Stimulated activated CD4-positive, alpha-beta T cell treated with anti-CD3 and anti-CD28 coated beads, TNF-alpha, amount 100 ng/mL, for 1 hour (primary cell): ENCODE data around the gene NME7.
"Not testable (repeated sequence)": the region's sequence is repeated elsewhere in the genome, so short reads cannot be mapped to it uniquely, and the experiment has no call there.

Source experiments
- DNase-seq, 3 donors: peaks; one replicate each; pipeline ENCODE4 v3.0.0-alpha.2; 2020; ENCODE audit warnings: low read depth in 3 of 3, low spot score in 1 of 3

The NME7 gene

DNA sequence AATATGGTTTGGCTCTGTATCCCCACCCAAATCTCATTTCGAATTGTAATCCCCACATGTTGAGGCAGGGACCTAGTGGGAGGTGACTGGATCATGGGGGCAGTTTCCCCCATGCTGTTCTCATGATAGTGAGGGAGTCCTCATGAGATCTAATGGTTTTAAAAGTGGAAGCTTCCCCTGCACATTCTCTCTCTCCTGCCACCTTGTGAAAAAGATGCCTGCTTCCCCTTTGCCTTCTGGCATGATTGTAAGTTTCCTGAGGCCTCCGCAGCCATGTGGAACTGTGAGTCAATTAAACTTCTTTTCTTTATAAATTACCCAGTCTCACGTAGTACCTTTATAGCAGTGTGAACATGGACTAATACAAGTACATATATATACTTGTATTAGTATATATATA lies 25.5 kb downstream of the NME7 start:
- not testable (repeated sequence) for DNase-seq

DNA sequence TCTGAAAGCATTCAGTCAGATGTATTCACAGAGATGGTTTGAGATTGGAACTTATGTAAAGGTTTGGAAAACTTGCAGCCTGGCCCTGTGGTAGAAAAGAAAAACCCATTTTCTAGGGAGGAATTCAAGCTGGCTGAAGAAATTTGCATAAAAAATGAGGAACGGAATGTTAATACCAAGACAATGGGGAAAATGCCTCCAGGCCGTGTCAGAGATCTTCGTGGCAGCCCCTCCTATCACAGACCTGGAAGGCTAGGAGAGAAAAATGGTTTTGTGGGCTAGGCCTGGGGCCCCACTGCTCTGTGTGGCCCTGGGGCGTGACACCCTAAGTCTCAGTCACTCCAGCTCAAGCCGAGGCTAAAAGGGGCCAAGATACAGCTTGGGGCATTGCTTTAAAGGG lies 26.7 kb downstream of the NME7 start:
- DNase-seq = no peak

DNA sequence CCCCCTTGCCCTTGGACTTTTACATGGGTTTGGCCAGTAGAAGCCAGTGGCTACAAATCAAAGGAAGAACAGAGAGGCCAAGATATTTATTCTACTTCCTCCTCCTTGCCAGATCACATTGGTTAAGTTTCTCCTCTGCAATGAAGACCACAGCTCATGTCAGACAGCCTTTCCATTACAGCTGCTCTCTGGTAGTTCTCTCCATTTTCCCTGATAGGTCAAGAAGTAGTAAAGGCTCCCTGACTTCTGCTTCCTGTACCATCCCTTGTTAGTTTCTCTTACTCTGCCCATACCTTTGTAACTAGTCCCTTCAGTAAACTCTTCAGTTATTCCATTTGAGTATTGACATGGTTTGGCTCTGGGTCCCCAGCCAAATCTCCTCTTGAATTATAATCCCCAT lies 27.8 kb downstream of the NME7 start:
- DNase-seq = no peak

DNA sequence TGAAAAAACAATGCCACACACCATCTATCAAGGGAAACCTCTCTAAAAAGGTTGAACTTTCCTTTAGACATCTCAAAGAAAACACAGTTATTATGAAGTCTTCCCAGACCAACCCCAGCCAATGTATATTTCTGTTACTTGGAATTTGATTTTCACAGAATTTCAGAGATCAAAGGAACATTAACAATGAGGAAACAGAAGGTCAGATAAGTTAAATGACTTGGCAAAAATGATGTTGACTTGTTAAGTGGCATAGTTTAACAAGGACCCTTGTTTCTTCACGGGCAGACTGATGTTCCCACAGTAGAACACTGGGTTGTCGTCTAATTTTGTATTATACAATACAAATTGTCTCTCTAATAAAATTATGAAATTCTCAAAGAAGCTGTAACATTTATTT lies 29.0 kb downstream of the NME7 start:
- no peak for DNase-seq

DNA sequence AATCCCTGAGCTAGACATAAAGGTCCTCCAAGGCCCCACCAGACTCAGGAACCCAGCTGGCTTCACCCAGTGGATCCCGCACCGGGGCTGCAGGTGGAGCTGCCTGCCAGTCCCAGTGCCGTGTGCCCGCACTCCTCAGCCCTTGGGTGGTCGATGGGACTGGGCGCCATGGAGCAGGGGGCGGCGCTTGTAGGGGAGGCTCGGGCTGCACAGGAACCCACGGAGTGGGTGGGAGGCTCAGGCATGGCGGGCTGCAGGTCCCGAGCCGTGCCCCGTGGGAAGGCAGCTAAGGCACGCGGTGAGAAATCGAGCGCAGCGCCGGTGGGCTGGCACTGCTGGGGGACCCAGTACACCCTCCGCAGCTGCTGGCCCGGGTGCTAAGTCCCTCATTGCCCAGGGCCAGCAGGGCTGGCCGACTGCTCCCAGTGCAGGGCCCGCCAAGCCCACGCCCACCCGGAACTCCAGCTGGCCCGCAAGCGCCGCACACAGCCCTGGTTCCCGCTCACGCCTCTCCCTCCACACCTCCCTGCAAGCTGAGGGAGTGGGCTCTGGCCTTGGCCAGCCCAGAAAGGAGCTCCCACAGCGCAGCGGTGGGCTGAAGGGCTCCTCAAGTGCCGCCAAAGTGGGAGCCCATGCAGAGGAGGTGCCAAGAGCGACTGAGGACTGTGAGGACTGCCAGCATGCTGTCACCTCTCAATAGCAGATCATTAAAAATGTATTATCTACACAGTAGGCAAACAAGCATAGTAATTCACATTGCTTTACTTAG lies 30.5 kb downstream of the NME7 start:
- not testable (repeated sequence) for DNase-seq

DNA sequence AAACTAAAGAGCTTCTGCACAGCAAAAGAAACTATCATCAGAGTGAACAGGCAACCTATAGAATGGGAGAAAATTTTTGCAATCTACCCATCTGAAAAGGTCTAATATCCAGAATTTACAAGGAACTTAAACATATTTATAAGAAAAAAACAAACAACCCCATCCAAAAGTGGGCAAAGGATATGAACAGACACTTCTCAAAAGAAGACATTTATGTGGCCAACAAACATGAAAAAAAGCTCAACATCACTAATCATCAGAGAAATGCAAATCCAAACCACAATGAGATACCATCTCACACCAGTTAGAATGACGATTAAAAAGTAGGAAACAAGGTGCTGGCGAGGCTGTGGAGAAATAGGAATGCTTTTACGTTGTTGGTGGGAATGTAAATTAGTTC lies 32.9 kb downstream of the NME7 start:
- DNase-seq = not testable (repeated sequence)

DNA sequence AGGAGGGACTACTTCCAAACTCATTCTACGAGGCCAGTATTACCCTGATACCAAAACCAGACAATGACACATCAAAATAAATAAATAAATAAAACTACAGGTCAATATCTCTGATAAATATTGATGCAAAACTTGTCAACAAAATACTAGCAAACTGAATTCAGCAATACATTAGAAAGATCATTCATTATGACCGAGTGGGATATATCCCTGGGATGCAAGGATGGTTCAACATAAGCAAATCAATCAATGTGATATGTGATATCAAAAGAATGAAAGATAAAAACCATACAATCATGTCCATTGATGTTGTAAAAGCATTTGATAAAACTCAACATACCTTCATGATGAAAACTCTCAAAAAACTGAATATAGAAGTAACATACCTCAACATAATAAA lies 36.7 kb downstream of the NME7 start:
- no peak for DNase-seq

DNA sequence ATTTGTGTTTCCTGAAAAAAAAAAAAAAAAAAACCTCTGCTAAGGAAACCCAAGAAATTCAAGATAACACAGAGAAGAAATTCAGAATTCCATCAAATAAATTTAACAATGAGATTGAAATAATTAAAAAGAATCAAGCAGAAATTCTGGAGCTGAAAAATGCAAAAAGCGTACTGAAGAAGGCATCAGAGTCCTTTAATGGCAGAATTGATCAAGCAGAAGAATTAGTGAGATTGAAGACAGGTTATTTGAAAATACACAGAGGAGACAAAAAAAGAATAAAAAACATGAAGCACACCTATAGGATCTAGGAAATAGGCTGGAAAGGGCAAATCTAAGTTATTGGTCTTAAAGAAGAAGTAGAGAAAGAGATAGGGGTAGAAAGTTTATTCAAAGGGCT lies 38.2 kb downstream of the NME7 start:
- DNase-seq = no peak

DNA sequence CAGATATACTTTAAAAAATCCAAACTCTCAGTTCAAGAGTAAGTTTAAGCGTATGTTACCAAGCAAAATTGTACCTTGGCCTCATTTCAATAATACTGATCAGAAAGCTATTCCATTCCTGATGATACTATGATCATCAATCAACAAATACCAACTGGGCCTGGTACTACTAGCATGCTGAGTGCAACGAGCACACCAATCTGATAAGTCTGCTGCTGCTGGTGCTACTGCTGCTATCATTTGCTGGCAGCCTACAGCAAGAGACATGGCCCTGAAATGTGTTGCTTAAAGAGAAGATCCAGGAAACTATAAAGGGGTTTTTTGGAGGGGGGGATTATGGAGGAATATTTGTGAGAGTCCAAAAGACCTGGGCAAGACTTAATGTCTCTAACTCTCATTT lies 39.7 kb downstream of the NME7 start:
- no peak for DNase-seq

DNA sequence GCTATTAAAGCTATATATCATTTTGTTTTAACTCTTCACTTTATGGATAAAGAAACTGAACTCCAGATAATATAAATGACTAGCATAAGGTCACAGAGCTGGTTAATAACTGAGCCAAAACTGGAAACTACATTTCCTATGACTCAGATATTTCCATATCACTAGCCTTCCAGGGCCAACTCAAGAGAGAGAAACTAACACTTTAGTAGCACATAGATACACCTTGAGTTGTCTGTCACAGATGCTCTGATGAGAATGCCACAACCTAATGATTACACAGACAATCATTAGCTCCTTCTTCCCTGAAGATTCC lies 40.7 kb downstream of the NME7 start:
- DNase-seq = no peak

DNA sequence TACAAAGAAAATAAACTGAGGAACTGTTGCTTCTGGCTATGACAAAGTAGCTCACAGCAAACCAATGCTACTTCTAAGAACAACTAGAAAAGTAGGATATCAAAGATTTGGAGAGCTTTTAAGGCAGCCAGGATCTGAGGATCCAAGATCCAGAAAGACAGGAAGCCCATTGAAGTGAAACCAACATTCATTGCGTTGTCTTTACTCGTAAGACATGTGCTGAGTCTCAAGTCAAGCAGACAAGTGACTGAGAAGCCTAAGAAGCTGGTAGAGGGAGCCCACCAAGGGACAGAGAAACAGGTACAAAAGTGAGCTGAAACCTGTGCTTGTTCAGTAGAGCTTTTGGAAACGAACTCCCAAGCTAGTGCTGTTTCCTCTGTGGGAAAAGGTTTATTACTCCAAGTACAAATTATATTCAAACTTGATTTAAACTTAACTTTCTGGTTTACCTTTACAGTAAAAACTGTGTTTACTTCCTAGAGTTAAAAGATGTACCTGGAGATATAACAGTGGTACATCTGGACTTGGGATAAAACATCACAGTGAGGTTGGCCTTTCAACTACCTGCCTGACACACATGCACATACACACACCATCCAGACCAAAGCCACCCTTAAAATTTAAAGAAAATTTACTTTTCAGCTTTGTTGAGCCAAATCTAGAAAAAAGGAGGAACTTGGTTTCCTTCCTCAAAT lies 41.2 kb downstream of the NME7 start:
- DNase-seq = no peak

DNA sequence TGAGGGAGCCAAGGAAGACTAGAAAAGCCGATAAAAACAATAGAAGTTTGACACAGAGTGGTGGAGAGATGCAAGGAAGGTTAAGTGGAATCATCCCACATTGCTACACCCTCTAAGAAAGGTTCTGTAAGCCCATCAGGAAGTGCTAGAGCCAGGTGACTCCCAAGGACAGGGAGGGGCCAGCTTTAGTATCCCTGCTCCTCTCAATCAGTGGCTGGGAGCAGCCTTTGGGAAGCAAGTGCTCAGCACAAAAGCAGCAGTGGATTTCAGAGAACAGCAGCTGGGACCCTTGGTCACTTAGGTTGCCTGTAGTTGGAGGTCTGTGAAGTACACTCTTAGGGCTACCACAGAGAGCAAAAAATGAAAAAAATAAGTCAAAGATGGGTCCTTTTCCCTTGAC lies 42.5 kb downstream of the NME7 start:
- DNase-seq = no peak

DNA sequence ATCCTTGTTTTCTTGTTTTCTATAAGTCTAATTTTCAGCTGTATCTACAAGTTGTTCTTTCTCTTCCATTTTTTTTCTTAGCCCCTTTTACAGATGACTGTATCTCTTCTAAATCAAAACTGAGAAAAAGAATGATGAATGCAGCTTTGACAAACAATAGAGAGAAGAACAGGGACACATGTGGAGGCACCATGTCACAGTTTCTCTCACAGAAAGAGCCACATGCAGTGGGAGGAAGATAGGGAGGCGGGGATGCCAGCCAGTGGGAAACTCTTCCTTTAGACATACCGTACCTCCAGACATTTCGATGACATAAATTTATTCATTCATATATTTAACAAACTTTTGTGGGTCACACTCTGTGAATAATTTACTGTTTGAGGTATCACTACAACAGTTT lies 45.5 kb downstream of the NME7 start:
- no peak for DNase-seq

DNA sequence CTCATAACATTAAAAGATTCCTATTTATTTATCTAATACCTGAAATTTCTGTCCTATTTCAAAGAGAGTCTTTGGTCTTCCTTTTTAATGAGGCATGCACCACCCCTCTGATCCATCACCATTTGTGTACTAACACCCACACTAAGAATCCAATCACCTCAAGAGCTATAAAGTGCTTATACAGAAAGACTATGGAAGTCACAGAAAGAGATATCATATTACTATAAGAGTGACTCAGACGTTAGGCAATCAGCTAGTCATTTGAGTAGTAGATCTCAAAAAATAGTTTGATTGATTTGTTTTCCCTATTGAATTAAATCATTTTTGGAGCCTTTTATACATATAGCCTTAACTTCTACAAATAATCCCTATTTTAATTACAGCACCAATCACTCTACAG lies 46.1 kb downstream of the NME7 start:
- no peak for DNase-seq

DNA sequence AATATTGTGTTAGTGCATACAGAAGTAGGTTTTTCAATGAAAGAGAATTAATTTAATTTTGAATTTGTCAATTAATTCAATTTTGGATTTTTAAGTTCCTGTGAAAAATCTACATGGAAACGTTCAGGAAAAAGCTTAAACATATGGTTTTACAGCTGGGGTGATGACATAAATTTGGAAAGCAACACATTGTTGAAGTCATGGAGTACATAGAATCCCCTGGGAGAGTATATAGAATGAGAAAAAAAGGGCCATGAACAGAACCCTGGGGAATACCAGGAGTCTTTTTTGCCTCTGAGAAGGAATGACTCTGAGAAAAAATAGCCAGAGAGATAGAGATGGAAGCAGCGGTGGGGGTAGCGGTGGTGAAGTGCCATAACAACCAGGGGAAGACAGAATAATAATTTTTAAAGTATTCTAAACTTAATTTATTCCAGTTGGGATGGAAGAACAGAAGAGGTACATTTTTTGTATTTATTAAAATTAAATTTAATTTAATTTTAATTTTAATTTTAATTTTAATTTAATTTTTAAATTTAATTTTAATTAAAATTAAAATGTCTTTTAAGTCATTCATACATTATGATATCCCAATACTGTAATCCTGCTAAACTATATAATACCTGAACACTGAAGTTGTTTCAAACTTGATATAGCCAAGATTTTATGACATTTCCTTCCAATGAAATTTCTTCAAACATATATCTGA lies 48.9 kb downstream of the NME7 start:
- DNase-seq = no peak

DNA sequence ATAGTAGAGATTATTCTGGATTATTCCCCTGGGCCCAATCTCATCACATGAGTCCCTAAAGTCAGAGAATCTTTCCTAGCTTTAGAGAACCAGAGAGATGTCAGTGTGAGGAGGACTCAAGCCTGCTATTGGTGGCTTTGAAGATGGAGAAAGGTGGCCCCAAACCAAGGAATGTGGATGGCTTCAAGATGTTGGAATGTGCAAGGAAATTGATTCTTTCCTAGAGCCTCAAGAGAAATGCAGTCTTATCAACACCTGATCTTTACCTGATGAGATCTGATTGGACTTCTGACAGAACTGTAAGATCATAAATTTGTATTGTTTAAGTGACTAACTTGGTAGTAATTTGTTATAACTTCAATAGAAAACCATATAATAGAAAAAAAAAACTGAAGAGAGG lies 51.0 kb downstream of the NME7 start:
- DNase-seq = no peak

DNA sequence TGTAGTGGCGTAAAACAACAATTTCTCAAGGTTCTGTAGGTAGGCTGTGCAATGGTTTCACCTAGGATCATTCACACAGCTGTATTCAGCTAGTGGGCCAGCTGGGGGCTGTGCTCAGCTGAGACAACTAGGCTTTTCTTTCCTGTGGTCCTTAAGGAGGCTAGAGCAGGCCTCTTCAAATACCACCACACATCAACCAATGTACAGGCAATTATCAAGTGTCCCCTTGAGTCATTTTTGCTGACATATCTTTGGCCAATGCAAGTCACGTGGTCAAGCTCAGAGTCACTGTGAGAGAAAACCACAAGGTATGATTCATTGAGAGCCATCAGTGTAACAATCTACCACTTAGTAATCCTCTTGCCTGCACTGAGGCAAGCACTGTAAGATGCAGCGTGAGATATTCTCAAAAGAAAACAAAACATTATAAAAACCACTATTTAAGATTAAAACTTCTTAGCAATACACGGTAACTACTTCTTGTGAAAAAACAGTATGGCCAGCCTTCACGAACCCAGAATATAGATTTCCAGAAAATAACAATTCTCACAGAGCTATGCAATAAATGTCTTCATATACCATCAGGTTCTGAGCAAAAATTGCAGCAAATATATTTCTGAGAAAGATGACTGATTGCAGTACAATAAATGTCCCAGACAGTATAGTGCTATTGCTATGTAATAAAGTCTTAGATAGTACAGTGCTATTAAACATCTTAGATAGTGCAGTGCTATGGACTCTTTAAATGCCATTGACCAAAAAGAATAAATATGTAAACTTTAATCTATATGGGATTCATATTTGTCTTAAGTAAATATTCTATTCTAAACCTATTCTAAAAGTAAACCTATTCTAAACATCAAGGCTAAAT lies 55.3 kb downstream of the NME7 start:
- no peak for DNase-seq

DNA sequence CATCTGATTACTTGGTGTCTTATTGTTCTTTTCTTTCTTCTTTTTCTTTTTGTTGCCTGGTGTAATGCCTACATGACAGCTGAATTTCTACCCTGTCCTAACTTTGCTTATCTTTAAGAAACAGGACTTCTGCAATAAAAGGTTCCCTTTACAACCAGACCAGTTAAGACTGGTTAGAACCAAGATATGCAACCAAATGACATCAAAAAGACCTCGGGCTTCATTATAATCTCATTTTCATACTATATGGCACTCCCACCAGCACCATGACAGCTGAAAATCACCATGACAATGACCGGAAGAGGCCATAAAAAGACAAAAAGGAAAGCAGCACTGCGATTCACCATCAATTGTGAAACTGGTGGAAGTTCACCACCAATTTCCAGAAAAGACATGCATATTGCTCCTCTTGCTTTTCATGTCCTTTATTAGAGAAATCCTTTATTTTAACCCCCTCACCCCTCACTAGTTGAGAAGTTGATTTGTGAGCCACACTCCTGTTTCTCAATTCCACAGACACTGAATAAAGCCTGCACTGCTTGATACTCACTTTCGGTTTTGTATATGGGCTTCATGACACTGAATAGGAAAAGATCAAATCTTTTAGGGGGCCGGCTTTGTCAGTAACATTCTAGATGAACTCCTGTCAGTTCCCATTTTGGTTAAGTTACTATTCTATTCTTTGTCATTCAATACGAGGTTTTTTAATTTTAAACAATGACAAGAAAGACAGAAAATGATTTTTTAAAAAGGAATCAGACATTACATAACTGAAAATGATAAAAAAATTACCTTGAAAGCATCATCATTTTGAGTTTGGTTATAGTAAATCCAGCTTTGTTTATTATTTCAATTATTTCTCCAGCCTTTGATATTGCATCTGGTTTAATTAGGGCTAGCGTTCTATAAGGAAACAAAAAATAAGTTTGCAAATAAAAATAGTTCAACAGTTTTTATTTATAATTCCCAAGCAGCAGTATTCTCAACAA lies 58.1 kb downstream of the NME7 start:
- no peak for DNase-seq

DNA sequence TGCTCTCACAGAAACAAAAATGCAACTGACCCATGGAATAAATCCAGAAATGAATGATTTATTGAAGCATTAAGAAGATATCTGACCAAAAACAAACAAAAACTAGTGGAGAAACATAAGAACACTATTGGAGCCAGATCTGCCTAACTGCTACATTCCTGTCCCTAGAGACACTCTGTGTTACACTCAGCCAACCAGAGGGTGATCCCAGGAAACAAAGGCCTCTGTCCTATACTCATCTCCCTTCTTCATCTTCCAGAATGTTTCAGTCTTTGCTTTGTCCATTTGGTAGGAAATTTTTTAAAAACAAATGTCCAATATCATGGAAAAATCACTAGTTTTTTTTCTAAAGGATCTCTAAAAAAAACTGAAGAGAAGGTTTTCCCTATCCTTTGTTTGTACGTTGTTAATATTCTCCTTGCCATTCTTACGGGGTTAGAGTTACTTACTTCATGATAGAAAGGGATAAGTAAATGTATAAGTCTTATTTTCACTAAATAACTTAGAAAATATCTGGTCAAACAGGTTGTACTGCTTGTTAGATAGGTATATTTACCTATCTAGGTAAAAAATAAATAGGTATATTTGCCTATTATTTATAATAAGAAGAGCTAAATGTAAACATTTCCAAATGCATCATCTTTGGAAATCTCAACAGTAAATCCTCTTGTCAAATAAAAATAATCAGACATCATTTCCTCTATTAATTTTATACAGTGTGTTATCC lies 59.1 kb downstream of the NME7 start:
- no peak for DNase-seq

DNA sequence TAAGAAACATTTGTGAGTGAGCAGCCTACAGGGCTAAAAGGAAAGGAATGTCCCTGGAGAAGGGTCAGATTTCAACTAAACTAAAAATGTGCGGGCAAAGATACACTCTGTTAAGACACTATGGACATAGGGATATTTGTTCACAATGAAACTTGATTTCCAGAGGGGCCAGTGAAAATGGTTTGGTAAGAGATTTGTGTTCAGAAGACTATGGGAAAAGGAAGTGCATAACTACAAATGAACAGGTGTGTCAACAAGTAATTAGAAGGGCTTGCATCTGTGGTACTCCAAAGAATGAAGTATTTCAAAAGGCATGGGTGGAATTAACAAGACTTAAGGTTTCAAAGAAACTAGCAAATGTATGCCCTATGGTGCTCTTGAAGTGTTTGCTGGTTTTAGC lies 60.4 kb downstream of the NME7 start:
- no peak for DNase-seq
